Karpas-422 (cell line): ENCODE data around the gene ATP6V1G2. TPM values are rescaled to one million over a fixed set of nuclear protein-coding genes. Genes with fewer than 3 reads are reported as not detected.
A peak's percentile ranks its signal among the peaks of the same experiment; 100 is the strongest.
"Not testable (repeated sequence)": the region's sequence is repeated elsewhere in the genome, so short reads cannot be mapped to it uniquely, and the experiment has no call there.

Experiments
- DNase-seq: peaks from one replicate; pipeline ENCODE4 v3.0.0-alpha.2; 2015
- H2AFZ ChIP-seq: fragments of 200-600 bp; sonication (generic); 2 replicates; pipeline ENCODE4 v1.6.1; 2014; ENCODE audit warnings: antibody characterized with exemption, low read length, mixed read lengths
- H3K27ac ChIP-seq: fragments of 200-600 bp; sonication (generic); 2 replicates; pipeline ENCODE4 v1.5.1; 2014; ENCODE audit warnings: mild to moderate bottlenecking, low read length, moderate library complexity
- H3K27me3 ChIP-seq: fragments of 200-600 bp; sonication (generic); 2 replicates; pipeline ENCODE4 v1.6.1; 2014; ENCODE audit warnings: low read length, mixed read lengths
- H3K36me3 ChIP-seq: fragments of 200-600 bp; sonication (generic); 2 replicates; pipeline ENCODE4 v1.6.1; 2014; ENCODE audit warnings: low read length, mixed read lengths; ENCODE audit not compliant: insufficient read depth
- H3K4me1 ChIP-seq: fragments of 200-600 bp; sonication (generic); 2 replicates; pipeline ENCODE4 v1.6.1; 2014; ENCODE audit warnings: mild to moderate bottlenecking, low read length, mixed read lengths
- H3K4me2 ChIP-seq: fragments of 200-600 bp; sonication (generic); 2 replicates; pipeline ENCODE4 v1.6.1; 2014; ENCODE audit warnings: low read length, low read depth, mild to moderate bottlenecking; ENCODE audit not compliant: poor library complexity, severe bottlenecking
- H3K4me3 ChIP-seq: fragments of 200-600 bp; sonication (generic); 2 replicates; pipeline ENCODE4 v1.5.1; 2014; ENCODE audit warnings: mild to moderate bottlenecking, antibody characterized with exemption, low read length, mixed read lengths
- H3K79me2 ChIP-seq: fragments of 200-600 bp; sonication (generic); 2 replicates; pipeline ENCODE4 v1.6.1; 2014; ENCODE audit warnings: mild to moderate bottlenecking, low read length, mixed read lengths
- H3K9ac ChIP-seq: fragments of 200-600 bp; sonication (generic); 2 replicates; pipeline ENCODE4 v1.6.0; 2014; ENCODE audit warnings: low read length
- H3K9me2 ChIP-seq: fragments of 200-600 bp; sonication (generic), shearing (Covaris generic); replicated peaks from 2 replicates; pipeline ENCODE4 v1.6.0; 2014; ENCODE audit warnings: mild to moderate bottlenecking, low read length, moderate library complexity; ENCODE audit not compliant: insufficient read depth
- H3K9me3 ChIP-seq: fragments of 300-700, 200-600 bp; sonication (generic); 2 replicates; pipeline ENCODE4 v1.6.1; 2014; ENCODE audit warnings: low read length, mixed read lengths
- H4K20me1 ChIP-seq: fragments of 200-600 bp; sonication (generic); 2 replicates; pipeline ENCODE4 v1.6.1; 2014; ENCODE audit warnings: mild to moderate bottlenecking, antibody characterized with exemption, low read length, low read depth; ENCODE audit not compliant: insufficient read depth
- total RNA-seq: library from RNA; depleted of rRNA; stranded (reverse); fragments of >200 nt; shearing (Covaris generic); gene quantifications from 2 replicates; pipeline ENCODE4 v1.2.3, GENCODE V29; 2014; ENCODE audit warnings: low replicate concordance

ATP6V1G2 gene
- total RNA-seq, 1 experiment from 2014 or later = 34.9 TPM

DNA sequence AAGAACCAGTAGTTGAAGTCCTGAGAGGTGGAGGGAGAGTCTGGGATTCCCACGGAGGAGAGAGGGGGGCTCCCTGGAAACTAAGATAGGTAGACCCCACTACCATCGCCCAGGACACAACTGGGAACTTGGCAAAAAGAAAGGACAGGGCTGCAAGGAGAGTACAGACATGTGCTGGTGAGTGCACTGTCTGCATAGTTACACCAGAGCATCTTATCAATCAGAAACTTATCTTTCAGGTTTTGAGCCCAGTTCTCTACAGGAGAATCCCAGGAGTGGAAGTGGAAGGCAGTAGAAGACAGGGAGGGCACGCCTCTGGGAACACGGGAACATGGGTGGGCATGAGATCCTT lies 13.2 kb upstream of the ATP6V1G2 start:
- Histone ChIP-seq H3K4me2 (peak overlapping the region; percentile 83), H3K27ac (peak overlapping the region; percentile 99), H3K4me1 (peaks cover 89% of the 10 kb centered on the region), H3K9ac (peak overlapping the region; percentile 93), H3K9me2 (no peaks in the 10 kb centered on the region), H3K4me3 (peak overlapping the region; percentile 64), H2AFZ (no peak overlapping the region), H3K27me3 (no peaks in the 10 kb centered on the region), H3K9me3 (no peaks in the 10 kb centered on the region), H4K20me1 (no peaks in the 10 kb centered on the region), H3K79me2 (peaks cover 11% of the 10 kb centered on the region; the same call in 1 of the 2 replicates), H3K36me3 (no peaks in the 10 kb centered on the region)
- no peak for DNase-seq

DNA sequence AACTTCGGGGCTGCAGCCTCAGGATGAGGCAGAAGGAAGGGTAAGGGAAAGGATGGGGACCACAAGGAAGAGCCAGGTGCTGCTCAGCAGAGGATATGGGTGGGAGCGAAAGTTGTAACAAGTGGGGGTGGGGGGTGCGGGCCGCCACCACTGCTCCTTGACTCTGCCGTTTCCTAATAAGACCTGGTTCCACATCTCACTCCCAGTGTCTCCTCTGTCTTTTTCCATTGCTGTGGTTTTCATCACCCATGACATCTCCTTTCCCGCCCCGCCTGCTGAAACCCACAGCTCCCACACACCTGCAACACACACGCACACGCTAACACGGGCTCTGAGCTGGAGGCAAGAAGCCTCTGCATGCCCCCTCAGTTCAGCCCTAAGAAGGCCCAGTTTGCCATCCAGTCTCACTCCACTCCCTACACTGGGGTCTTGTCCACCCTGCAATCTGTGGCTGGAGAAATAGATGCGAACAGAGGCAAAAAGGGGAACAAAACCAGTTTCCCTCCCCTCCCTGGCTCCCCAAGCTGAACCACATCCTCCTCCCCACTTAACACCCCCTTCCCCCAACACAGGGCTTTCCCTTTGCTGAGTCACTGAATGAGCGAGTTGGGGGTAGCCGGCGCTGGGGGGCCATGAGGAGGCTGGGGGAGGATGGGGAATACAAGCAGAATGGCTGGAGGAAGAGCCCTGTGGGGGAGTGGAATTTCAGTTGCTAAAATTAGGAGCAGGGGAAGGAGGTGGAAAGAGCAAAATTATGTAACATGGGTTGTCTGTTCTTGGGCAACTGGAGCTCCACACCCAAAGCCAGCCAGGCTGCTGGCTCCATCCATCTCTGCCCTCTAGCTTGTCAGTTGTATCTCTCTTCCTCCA lies 12.5 kb upstream of the ATP6V1G2 start:
- DNase-seq = peak; percentile 96
- H3K4me2 ChIP-seq = peak overlapping the region; percentile 83
- peak overlapping the region; percentile 93 for H3K9ac ChIP-seq
- H2AFZ ChIP-seq = no peak overlapping the region
- H3K36me3 ChIP-seq = no peaks in the 10 kb centered on the region
- no peaks in the 10 kb centered on the region for H4K20me1 ChIP-seq
- H3K4me1 ChIP-seq = peaks cover 94% of the 10 kb centered on the region
- peaks cover 10% of the 10 kb centered on the region; the same call in 1 of the 2 replicates for H3K79me2 ChIP-seq
- peak overlapping the region; percentile 99 for H3K27ac ChIP-seq
- no peaks in the 10 kb centered on the region for H3K27me3 ChIP-seq
- H3K9me2 ChIP-seq = no peaks in the 10 kb centered on the region
- H3K9me3 ChIP-seq = no peaks in the 10 kb centered on the region
- peak overlapping the region; percentile 64 for H3K4me3 ChIP-seq

DNA sequence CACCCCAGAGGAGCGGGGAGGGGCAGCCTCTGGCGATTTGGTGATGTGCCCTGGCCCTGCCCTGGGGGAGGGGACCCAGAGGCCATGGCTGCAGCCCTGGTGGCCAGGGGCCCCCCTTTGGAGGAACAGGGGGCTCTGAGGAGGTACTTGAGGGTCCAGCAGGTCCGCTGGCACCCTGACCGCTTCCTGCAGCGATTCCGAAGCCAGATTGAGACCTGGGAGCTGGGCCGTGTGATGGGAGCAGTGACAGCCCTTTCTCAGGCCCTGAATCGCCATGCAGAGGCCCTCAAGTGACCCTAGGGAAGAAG lies 11.9 kb upstream of the ATP6V1G2 start:
- H3K36me3 ChIP-seq = 0 out of 2 replicates have a peak, but pooled peaks cover 3% of the 10 kb centered on the region
- H4K20me1 ChIP-seq = no peaks in the 10 kb centered on the region
- H3K4me1 ChIP-seq = peaks cover 88% of the 10 kb centered on the region
- H3K9me2 ChIP-seq = no peaks in the 10 kb centered on the region
- H2AFZ ChIP-seq = no peak overlapping the region
- no peak for DNase-seq
- H3K27ac ChIP-seq = peak overlapping the region; percentile 99
- H3K9ac ChIP-seq = peak overlapping the region; percentile 93
- peaks cover 8% of the 10 kb centered on the region; the same call in 1 of the 2 replicates for H3K79me2 ChIP-seq
- peak overlapping the region; percentile 83 for H3K4me2 ChIP-seq
- no peaks in the 10 kb centered on the region for H3K27me3 ChIP-seq
- H3K9me3 ChIP-seq = no peaks in the 10 kb centered on the region
- H3K4me3 ChIP-seq = peak overlapping the region; percentile 64

DNA sequence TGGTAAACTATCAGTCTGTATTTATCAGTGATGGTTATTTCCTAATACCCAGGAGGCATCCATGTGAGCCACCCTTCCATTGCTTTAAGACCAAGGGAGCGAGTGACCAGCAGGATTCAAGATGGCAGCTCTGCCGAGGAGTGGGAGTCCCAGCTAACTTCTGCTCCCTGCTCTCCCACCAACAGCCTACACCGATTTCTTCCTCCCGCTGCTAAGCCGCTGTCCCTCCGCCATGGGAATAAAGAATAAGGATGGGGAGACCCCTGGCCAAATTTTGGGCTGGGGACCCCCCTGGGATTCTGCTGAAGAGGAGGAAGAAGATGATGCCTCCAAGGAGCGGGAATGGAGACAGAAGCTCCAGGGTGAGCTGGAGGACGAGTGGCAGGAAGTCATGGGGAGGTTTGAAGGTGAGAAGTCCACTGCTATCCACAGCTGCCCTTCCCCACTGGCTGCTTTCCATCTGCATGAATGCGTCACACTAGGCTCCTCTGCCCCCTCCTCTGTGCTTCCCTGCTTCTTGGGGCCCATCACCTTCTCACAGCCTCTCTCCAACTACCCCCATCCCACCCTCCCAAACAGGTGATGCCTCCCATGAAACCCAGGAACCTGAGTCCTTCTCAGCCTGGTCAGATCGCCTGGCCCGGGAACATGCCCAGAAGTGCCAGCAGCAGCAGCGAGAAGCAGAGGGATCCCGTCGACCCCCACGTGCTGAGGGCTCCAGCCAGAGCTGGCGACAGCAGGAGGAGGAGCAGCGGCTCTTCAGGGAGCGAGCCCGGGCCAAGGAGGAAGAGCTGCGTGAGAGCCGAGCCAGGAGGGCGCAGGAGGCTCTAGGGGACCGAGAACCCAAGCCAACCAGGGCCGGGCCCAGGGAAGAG lies 11.3 kb upstream of the ATP6V1G2 start:
- DNase-seq = peak; percentile 88
- Histone ChIP-seq H3K9ac (peak overlapping the region; percentile 93), H3K4me2 (peak overlapping the region; percentile 83), H3K4me3 (peak overlapping the region; percentile 64), H3K9me3 (no peaks in the 10 kb centered on the region), H3K79me2 (peaks cover 8% of the 10 kb centered on the region; the same call in 1 of the 2 replicates), H3K27ac (peak overlapping the region; percentile 99), H3K27me3 (no peaks in the 10 kb centered on the region), H4K20me1 (no peaks in the 10 kb centered on the region), H2AFZ (no peak overlapping the region), H3K9me2 (no peaks in the 10 kb centered on the region), H3K4me1 (peaks cover 82% of the 10 kb centered on the region), H3K36me3 (0 out of 2 replicates have a peak, but pooled peaks cover 3% of the 10 kb centered on the region)

DNA sequence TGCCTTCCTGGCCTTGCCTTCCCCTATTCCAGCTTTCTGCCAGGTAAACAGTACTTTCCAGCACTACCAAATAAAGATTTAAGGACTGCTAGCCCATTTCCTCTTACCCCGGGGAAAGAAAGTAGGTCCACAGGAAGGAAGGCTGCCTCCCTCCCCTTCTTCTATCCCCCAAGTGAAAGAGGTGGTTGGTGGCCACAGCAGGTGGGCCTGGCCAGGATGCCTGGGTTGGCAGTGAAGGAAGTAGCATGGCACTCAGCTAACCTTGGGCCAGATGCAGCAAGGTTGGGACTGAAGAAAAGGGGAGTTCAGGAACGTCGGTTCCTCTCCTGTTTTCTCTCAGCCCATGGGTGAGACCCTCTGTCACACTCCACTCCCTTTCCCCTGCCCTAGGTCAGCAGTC lies 9.9 kb upstream of the ATP6V1G2 start:
- Histone ChIP-seq H3K79me2 (peaks cover 8% of the 10 kb centered on the region; the same call in 1 of the 2 replicates), H3K4me3 (no peak overlapping the region), H4K20me1 (no peaks in the 10 kb centered on the region), H3K36me3 (0 out of 2 replicates have a peak, but pooled peaks cover 3% of the 10 kb centered on the region), H2AFZ (no peak overlapping the region), H3K4me1 (peaks cover 68% of the 10 kb centered on the region), H3K4me2 (peak overlapping the region; percentile 83), H3K9me3 (no peaks in the 10 kb centered on the region), H3K27ac (peak overlapping the region; percentile 99), H3K9ac (peak overlapping the region; percentile 45), H3K27me3 (no peaks in the 10 kb centered on the region), H3K9me2 (no peaks in the 10 kb centered on the region)
- peak; percentile 53 for DNase-seq

DNA sequence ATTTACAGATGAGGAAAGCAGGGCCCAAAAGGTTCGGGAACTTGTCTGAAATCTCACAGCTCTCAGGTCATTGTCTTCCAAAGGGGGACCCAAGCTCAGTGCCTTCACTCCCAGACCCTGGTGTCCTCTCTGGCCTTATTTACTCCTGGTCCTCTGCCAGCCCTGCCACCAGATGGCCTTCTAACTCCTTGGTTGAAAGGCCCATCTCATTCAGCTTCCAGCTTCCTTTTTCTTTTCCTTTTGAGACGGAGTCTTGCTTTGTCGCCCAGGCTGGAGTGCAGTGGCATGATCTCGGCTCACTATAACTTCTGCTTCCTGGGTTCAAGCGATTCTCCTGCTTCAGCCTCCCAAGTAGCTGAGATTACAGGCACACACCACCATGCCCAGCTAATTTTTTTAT lies 5.0 kb upstream of the ATP6V1G2 start:
- not testable (repeated sequence) for H2AFZ ChIP-seq, H3K9me3 ChIP-seq, H3K4me3 ChIP-seq, H3K27me3 ChIP-seq, H3K9me2 ChIP-seq, H3K4me2 ChIP-seq, H3K9ac ChIP-seq, H4K20me1 ChIP-seq
- peaks cover 52% of the 10 kb centered on the region for H3K4me1 ChIP-seq
- peak overlapping the region; percentile 88 for H3K27ac ChIP-seq
- peaks cover 14% of the 10 kb centered on the region for H3K79me2 ChIP-seq
- H3K36me3 ChIP-seq = peaks cover 11% of the 10 kb centered on the region
- DNase-seq = peak; percentile 90

DNA sequence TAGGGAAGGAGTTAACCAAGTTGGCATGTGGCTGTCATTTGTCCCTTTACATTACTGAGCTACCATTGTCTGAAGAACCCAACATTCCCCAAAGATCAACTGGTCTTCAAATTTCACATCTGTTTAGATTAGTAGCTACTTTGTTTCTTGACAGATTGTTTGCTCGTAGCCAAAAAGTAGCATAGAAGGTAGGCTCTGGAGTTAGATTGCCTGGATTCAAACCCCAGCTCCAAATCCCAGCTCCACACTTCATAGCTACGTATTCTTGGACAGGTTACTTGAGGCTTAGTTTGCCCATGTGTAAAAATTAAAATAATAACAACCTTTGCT lies 2.1 kb upstream of the ATP6V1G2 start:
- Histone ChIP-seq H3K27me3 (no peaks in the 10 kb centered on the region), H3K4me2 (peak overlapping the region; percentile 85), H3K4me3 (peak overlapping the region; percentile 72), H3K4me1 (peaks cover 59% of the 10 kb centered on the region), H2AFZ (no peak overlapping the region), H3K9me2 (no peaks in the 10 kb centered on the region), H3K36me3 (peaks cover 12% of the 10 kb centered on the region), H3K79me2 (peaks cover 16% of the 10 kb centered on the region), H3K27ac (peak overlapping the region; percentile 88), H3K9ac (peak overlapping the region; percentile 75), H3K9me3 (no peaks in the 10 kb centered on the region), H4K20me1 (no peaks in the 10 kb centered on the region)
- DNase-seq = peak; percentile 40
